BJ (cell line): ENCODE measurements around the gene ERMN. TPM values are rescaled to one million over a fixed set of nuclear protein-coding genes. Genes with fewer than 3 reads are reported as not detected.
"Not testable (repeated sequence)": the region's sequence is repeated elsewhere in the genome, so short reads cannot be mapped to it uniquely, and the experiment has no call there.

ENCODE experiments used
- CTCF ChIA-PET: fragments of 350-600 bp; formaldehyde crosslinking; extraction: SDS; loops from one replicate; lab custom pipeline; 2021; ENCODE audit warnings: antibody characterized with exemption, inconsistent platforms; lab: Yijun Ruan, JAX
- POLR2A ChIA-PET: fragments of 300-600 bp; sonication (Branson Sonifier 250); formaldehyde crosslinking; extraction: SDS; loops from one replicate; lab custom pipeline; 2021; ENCODE audit warnings: antibody characterized with exemption; lab: Charles Lee
- DNase-seq: peaks from one replicate; pipeline ENCODE4 v3.0.0-alpha.2; 2011; ENCODE audit warnings: low read depth
- H3K27me3 ChIP-seq: 2 replicates; pipeline ENCODE4 v1.6.0; 2011; ENCODE audit warnings: low read length; ENCODE audit not compliant: control insufficient read depth, insufficient read depth
- H3K36me3 ChIP-seq: 2 replicates; pipeline ENCODE4 v1.5.1; 2011; ENCODE audit warnings: low read length; ENCODE audit not compliant: control insufficient read depth, insufficient read depth
- H3K4me3 ChIP-seq: 2 replicates; pipeline ENCODE4 v1.5.1; 2011; ENCODE audit warnings: low read depth, mild to moderate bottlenecking, control low read depth, low read length
- CTCF ChIP-seq: IDR thresholded peaks from 2 replicates; pipeline ENCODE4 v1.5.1; 2011; ENCODE audit warnings: low read depth, mild to moderate bottlenecking, control low read depth, inconsistent platforms, low read length, moderate library complexity; ENCODE audit not compliant: insufficient read depth
- polyA plus RNA-seq: library from polyadenylated mRNA; depleted of rRNA; stranded (reverse); fragments of >200 nt; gene quantifications from 2 replicates; pipeline ENCODE4 v1.2.3, GENCODE V29; 2011

The ERMN gene
- polyA plus RNA-seq, 1 experiment = not detected

GRCh38 chr2:157291018-157291417 is 34.6 kb downstream of the ERMN start:
- ChIA-PET POLR2A (no interaction called here), CTCF (interaction anchor here (0.9 to 1.2 kb wide), 2 partner anchors 10 to 11 kb away, joined by 3 to 5 read pairs; no protein-coding TSS in a partner anchor)
- H3K4me3 ChIP-seq = no peak overlapping the region
- no peaks in the 10 kb centered on the region for H3K36me3 ChIP-seq
- no peaks in the 10 kb centered on the region for H3K27me3 ChIP-seq
- DNase-seq = no peak
- no peak for TF ChIP-seq CTCF

GRCh38 chr2:157290525-157290924 is 35.1 kb downstream of the ERMN start:
- CTCF ChIA-PET = interaction anchor here (1.0 to 1.2 kb wide), 2 partner anchors 11 to 15 kb away, joined by 3 to 4 read pairs; no protein-coding TSS in a partner anchor

GRCh38 chr2:157287160-157287559 is 38.5 kb downstream of the ERMN start:
- no peak for DNase-seq
- ChIA-PET POLR2A (interaction anchor here (0.7 kb wide), 1 partner anchor 22 kb away, joined by 4 read pairs; no protein-coding TSS in a partner anchor), CTCF (interaction anchor here (0.6 to 2.0 kb wide), 5 partner anchors 12 to 80 kb away, joined by 3 to 15 read pairs (median 4); no protein-coding TSS in a partner anchor)
- Histone ChIP-seq H3K4me3 (no peak overlapping the region), H3K27me3 (no peaks in the 10 kb centered on the region), H3K36me3 (no peaks in the 10 kb centered on the region)
- no peak for TF ChIP-seq CTCF

More at GRCh38 chr2:157290525-157290924, 35.1 kb downstream of the ERMN start:
- Histone ChIP-seq H3K36me3 (no peaks in the 10 kb centered on the region), H3K4me3 (no peak overlapping the region), H3K27me3 (no peaks in the 10 kb centered on the region)
- POLR2A ChIA-PET = no interaction called here
- no peak for DNase-seq
- TF ChIP-seq CTCF = no peak

GRCh38 chr2:157283468-157283867 is 42.2 kb downstream of the ERMN start:
- POLR2A ChIA-PET = no interaction called here
- CTCF ChIA-PET = interaction anchor here (6.0 kb wide), 1 partner anchor 18 kb away, joined by 22 read pairs; no protein-coding TSS in a partner anchor
- no peak for TF ChIP-seq CTCF
- no peak for DNase-seq
- Histone ChIP-seq H3K36me3 (no peaks in the 10 kb centered on the region; the same call in 1 of the 2 replicates), H3K4me3 (no peak overlapping the region), H3K27me3 (no peaks in the 10 kb centered on the region)

- Histone ChIP-seq H3K4me3 (no peak overlapping the region), H3K36me3 (no peaks in the 10 kb centered on the region; the same call in 1 of the 2 replicates), H3K27me3 (no peaks in the 10 kb centered on the region)
- ChIA-PET POLR2A (no interaction called here), CTCF (interaction anchor here (1.0 to 6.0 kb wide), 4 partner anchors 9 to 20 kb away, joined by 3 to 22 read pairs (median 5); no protein-coding TSS in a partner anchor)
- DNase-seq = no peak
- TF ChIP-seq CTCF = no peak
Measured at GRCh38 chr2:157281316-157281715, 44.3 kb downstream of the ERMN start.

- DNase-seq, H3K36me3 ChIP-seq, H3K4me3 ChIP-seq, H3K27me3 ChIP-seq, POLR2A ChIA-PET: not testable (repeated sequence)
- CTCF ChIA-PET = interaction anchor here (1.5 kb wide), 1 partner anchor 22 kb away, joined by 3 read pairs; no protein-coding TSS in a partner anchor
Measured at GRCh38 chr2:157279311-157279710, 46.3 kb downstream of the ERMN start.
